ENCODE measurements around the gene KCNQ4. TPM values are rescaled to one million over a fixed set of nuclear protein-coding genes. Genes with fewer than 3 reads are reported as not detected.

Gene KCNQ4
- total and polyA plus RNA-seq, 8 donors, result 0.92 to 1.7 (median 1.4) TPM

DNA sequence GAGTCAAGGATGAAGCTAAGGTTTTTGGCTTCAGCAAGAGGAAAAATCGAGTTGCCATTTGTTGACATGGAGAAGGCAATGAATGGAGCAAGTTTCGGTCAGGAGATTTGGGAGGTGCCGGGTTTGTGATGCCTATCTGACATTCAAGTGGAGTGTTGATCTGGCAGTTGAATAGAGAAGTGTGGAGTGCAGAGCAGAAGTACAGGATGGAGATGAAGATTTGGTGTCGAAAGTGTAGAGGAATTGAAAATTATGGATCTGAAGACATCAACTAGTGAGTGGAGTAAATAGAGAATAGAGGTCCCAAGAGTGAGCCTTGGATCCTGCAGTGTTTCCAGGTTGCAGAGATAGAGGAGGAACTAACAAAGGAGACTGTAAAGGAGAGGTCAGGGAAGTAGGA lies 52.7 kb downstream of the KCNQ4 start:
- ATAC-seq (no peak), DNase-seq (no peak)
- Histone ChIP-seq H3K4me1 (no peaks in the 10 kb centered on the region), H3K36me3 (no peaks in the 10 kb centered on the region), H3K27ac (no peak overlapping the region), H3K9me3 (no peaks in the 10 kb centered on the region), H3K27me3 (peaks cover 0 to 12% of the 10 kb centered on the region in 2 donors), H3K4me3 (no peak overlapping the region)
- TF ChIP-seq, protein P1, sequence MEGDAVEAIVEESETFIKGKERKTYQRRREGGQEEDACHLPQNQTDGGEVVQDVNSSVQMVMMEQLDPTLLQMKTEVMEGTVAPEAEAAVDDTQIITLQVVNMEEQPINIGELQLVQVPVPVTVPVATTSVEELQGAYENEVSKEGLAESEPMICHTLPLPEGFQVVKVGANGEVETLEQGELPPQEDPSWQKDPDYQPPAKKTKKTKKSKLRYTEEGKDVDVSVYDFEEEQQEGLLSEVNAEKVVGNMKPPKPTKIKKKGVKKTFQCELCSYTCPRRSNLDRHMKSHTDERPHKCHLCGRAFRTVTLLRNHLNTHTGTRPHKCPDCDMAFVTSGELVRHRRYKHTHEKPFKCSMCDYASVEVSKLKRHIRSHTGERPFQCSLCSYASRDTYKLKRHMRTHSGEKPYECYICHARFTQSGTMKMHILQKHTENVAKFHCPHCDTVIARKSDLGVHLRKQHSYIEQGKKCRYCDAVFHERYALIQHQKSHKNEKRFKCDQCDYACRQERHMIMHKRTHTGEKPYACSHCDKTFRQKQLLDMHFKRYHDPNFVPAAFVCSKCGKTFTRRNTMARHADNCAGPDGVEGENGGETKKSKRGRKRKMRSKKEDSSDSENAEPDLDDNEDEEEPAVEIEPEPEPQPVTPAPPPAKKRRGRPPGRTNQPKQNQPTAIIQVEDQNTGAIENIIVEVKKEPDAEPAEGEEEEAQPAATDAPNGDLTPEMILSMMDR (IDR thresholded peaks at IDR 0.05), result no peak
- intact Hi-C loops (cut with DNase I), result no loop called here

GRCh38 chr1:40837601-40838000 lies 54.0 kb downstream of the KCNQ4 start:
- ATAC-seq (no peak), DNase-seq (peak in 1 of 4 donors; percentile 74)
- Histone ChIP-seq H3K27ac (no peak overlapping the region), H3K4me1 (no peaks in the 10 kb centered on the region), H3K27me3 (peaks cover 0 to 12% of the 10 kb centered on the region in 2 donors), H3K36me3 (no peaks in the 10 kb centered on the region), H3K9me3 (no peaks in the 10 kb centered on the region), H3K4me3 (no peak overlapping the region)
- intact Hi-C loops (cut with DNase I), result no loop called here
- TF ChIP-seq, protein P1 (IDR thresholded peaks at IDR 0.05), result no peak

- Histone ChIP-seq H3K4me1 (no peaks in the 10 kb centered on the region), H3K9me3 (no peaks in the 10 kb centered on the region), H3K27me3 (peaks cover 0 to 12% of the 10 kb centered on the region in 2 donors), H3K36me3 (no peaks in the 10 kb centered on the region), H3K4me3 (no peak overlapping the region), H3K27ac (no peak overlapping the region)
- DNase-seq (peak in 1 of 4 donors; percentile 73), ATAC-seq (no peak)
- TF ChIP-seq, protein P1 (IDR thresholded peaks at IDR 0.05), result no peak
- intact Hi-C loops (cut with DNase I), result no loop called here
Measured at GRCh38 chr1:40838045-40838979, 54.7 kb downstream of the KCNQ4 start.

GRCh38 chr1:40838980-40839942 lies 55.7 kb downstream of the KCNQ4 start:
- H3K27me3 ChIP-seq, result peaks cover 0 to 12% of the 10 kb centered on the region in 2 donors
- H3K36me3 ChIP-seq, result no peaks in the 10 kb centered on the region
- no peaks in the 10 kb centered on the region for H3K9me3 ChIP-seq
- TF ChIP-seq, protein P1 (IDR thresholded peaks at IDR 0.05), result no peak
- no peak overlapping the region for H3K4me3 ChIP-seq
- ATAC-seq, result peak; percentile 86
- H3K27ac ChIP-seq, result no peak overlapping the region
- intact Hi-C loops (cut with DNase I), result no loop called here
- DNase-seq, result peak in 2 of 4 donors; percentile 38 to 53
- no peaks in the 10 kb centered on the region for H3K4me1 ChIP-seq
